Measurements from ENCODE around the gene EMC8. TPM values are rescaled to one million over a fixed set of nuclear protein-coding genes. Genes with fewer than 3 reads are reported as not detected.

The EMC8 gene
- total RNA-seq, 1 experiment from 2014 or later, result 62.7 TPM

- ChIA-PET POLR2A (ENCODE audit: low non-redundant PET) (interaction anchor here (0.6 kb wide), 1 partner anchor 207 kb away, joined by 4 read pairs; no protein-coding TSS in a partner anchor), CTCF (no interaction called here)
- TF ChIP-seq CTCF (conservative IDR thresholded peaks at IDR 0.05; ENCODE audit: low read depth, low read length) (no peak), EZH2 (IDR thresholded peaks at IDR 0.05; ENCODE audit: borderline replicate concordance, low read depth, low read length, poor library complexity, severe bottlenecking) (no peak)
- H3K36me3 ChIP-seq (ENCODE audit: insufficient read depth, low read length, poor library complexity, severe bottlenecking), result peaks cover 15% of the 10 kb centered on the region
- H3K4me3 ChIP-seq (ENCODE audit: low read depth, low read length, poor library complexity, severe bottlenecking), result no peak overlapping the region
- BruUV-seq (replicated peaks), result no TSS peak
- no peaks in the 10 kb centered on the region for H3K4me1 ChIP-seq (ENCODE audit: insufficient read depth, low read length, poor library complexity, severe bottlenecking)
- H3K27ac ChIP-seq (ENCODE audit: low read depth, low read length, poor library complexity, severe bottlenecking), result no peak overlapping the region
- H3K9me3 ChIP-seq (ENCODE audit: low read depth, low read length, poor library complexity, severe bottlenecking), result no peaks in the 10 kb centered on the region
- peaks cover 31% of the 10 kb centered on the region for H3K27me3 ChIP-seq (replicated peaks; ENCODE audit: insufficient read depth, low read depth, low read length, poor library complexity)
- no peak for DNase-seq (ENCODE audit: low spot score)
- intact Hi-C loops (cut with micrococcal nuclease; ENCODE audit: unreplicated experiment), result no loop called here
Observed at GRCh38 chr16:85810742-85811115, 11.4 kb upstream of the EMC8 start.

- Histone ChIP-seq H3K36me3 (ENCODE audit: insufficient read depth, low read length, poor library complexity, severe bottlenecking) (peaks cover 20% of the 10 kb centered on the region), H3K27ac (ENCODE audit: low read depth, low read length, poor library complexity, severe bottlenecking) (no peak overlapping the region), H3K4me1 (ENCODE audit: insufficient read depth, low read length, poor library complexity, severe bottlenecking) (no peaks in the 10 kb centered on the region), H3K27me3 (replicated peaks; ENCODE audit: insufficient read depth, low read depth, low read length, poor library complexity) (peaks cover 31% of the 10 kb centered on the region), H3K4me3 (ENCODE audit: low read depth, low read length, poor library complexity, severe bottlenecking) (no peak overlapping the region), H3K9me3 (ENCODE audit: low read depth, low read length, poor library complexity, severe bottlenecking) (no peaks in the 10 kb centered on the region)
- ChIA-PET POLR2A (ENCODE audit: low non-redundant PET) (no interaction called here), CTCF (no interaction called here)
- intact Hi-C loops (cut with micrococcal nuclease; ENCODE audit: unreplicated experiment), result no loop called here
- BruUV-seq (replicated peaks), result no TSS peak
- no peak for DNase-seq (ENCODE audit: low spot score)
- TF ChIP-seq CTCF (conservative IDR thresholded peaks at IDR 0.05; ENCODE audit: low read depth, low read length) (no peak), EZH2 (IDR thresholded peaks at IDR 0.05; ENCODE audit: borderline replicate concordance, low read depth, low read length, poor library complexity, severe bottlenecking) (no peak)
Observed at GRCh38 chr16:85810097-85810741, 10.9 kb upstream of the EMC8 start.

GRCh38 chr16:85809645-85810044, 10.3 kb upstream of the EMC8 start:
- ChIA-PET CTCF (no interaction called here), POLR2A (ENCODE audit: low non-redundant PET) (no interaction called here)
- no peak for TF ChIP-seq CTCF (conservative IDR thresholded peaks at IDR 0.05; ENCODE audit: low read depth, low read length)
- TF ChIP-seq EZH2 (IDR thresholded peaks at IDR 0.05; ENCODE audit: borderline replicate concordance, low read depth, low read length, poor library complexity, severe bottlenecking), result no peak
- Histone ChIP-seq H3K4me1 (ENCODE audit: insufficient read depth, low read length, poor library complexity, severe bottlenecking) (no peaks in the 10 kb centered on the region), H3K27me3 (replicated peaks; ENCODE audit: insufficient read depth, low read depth, low read length, poor library complexity) (peaks cover 31% of the 10 kb centered on the region), H3K36me3 (ENCODE audit: insufficient read depth, low read length, poor library complexity, severe bottlenecking) (peaks cover 26% of the 10 kb centered on the region), H3K4me3 (ENCODE audit: low read depth, low read length, poor library complexity, severe bottlenecking) (no peak overlapping the region), H3K27ac (ENCODE audit: low read depth, low read length, poor library complexity, severe bottlenecking) (no peak overlapping the region), H3K9me3 (ENCODE audit: low read depth, low read length, poor library complexity, severe bottlenecking) (no peaks in the 10 kb centered on the region)
- no TSS peak for BruUV-seq (replicated peaks)
- no peak for DNase-seq (ENCODE audit: low spot score)
- intact Hi-C loops (cut with micrococcal nuclease; ENCODE audit: unreplicated experiment), result no loop called here
